HepG2 (cell line): Measurements from ENCODE around the gene LSM2. TPM values are rescaled to one million over a fixed set of nuclear protein-coding genes. Genes with fewer than 3 reads are reported as not detected.

Source experiments
- AGO2 ChIP-seq: fragments of 200-400 bp; formaldehyde crosslinking; optimal IDR thresholded peaks from 2 replicates; pipeline ENCODE3; 2017; ENCODE audit warnings: mild to moderate bottlenecking, low read depth, low read length, moderate library complexity
- GPN1 ChIP-seq: sonication (generic); formaldehyde crosslinking; IDR thresholded peaks from 2 replicates; pipeline ENCODE4 v1.5.1; 2020; ENCODE audit warnings: missing genetic modification reagents, borderline replicate concordance
- HNRNPUL1 ChIP-seq: fragments of 200-400 bp; formaldehyde crosslinking; IDR thresholded peaks from 2 replicates; pipeline ENCODE4 v1.6.1; 2017; ENCODE audit warnings: low read depth, mild to moderate bottlenecking, low read length, moderate library complexity
- MEIS1 ChIP-seq: sonication (generic); formaldehyde crosslinking; IDR thresholded peaks from 2 replicates; pipeline ENCODE4 v1.9.0; 2021; ENCODE audit warnings: mild to moderate bottlenecking, missing genetic modification reagents, moderate library complexity, borderline replicate concordance
- MIER3 ChIP-seq: IDR thresholded peaks from 2 replicates; pipeline ENCODE4 v1.6.1; 2016; ENCODE audit warnings: missing compliant biosample characterization, borderline replicate concordance
- NKX3-1 ChIP-seq: sonication (generic); formaldehyde crosslinking; IDR thresholded peaks from 2 replicates; pipeline ENCODE4 v1.5.0; 2020; ENCODE audit warnings: missing genetic modification reagents
- PAF1 ChIP-seq: IDR thresholded peaks from 2 replicates; pipeline ENCODE4 v1.6.1; 2016; ENCODE audit warnings: missing genetic modification reagents, missing compliant biosample characterization
- PPARG ChIP-seq: conservative IDR thresholded peaks from 2 replicates; pipeline ENCODE4 v1.6.1; 2016; ENCODE audit warnings: missing biosample characterization, missing genetic modification reagents
- SIN3B ChIP-seq: fragments of 150-350 bp; IDR thresholded peaks from 2 replicates; pipeline ENCODE4 v1.6.1; 2014; ENCODE audit warnings: low read length
- SRF ChIP-seq: IDR thresholded peaks from 2 replicates; pipeline ENCODE4 v1.6.1; 2011; ENCODE audit warnings: mild to moderate bottlenecking, low read depth, low read length, moderate library complexity
- TFE3 ChIP-seq: IDR thresholded peaks from 2 replicates; pipeline ENCODE4 v1.6.1; 2016
- ZBTB7B ChIP-seq: sonication (generic); formaldehyde crosslinking; IDR thresholded peaks from 2 replicates; pipeline ENCODE4 v1.4.0; 2020; ENCODE audit warnings: missing genetic modification reagents
- ZBTB8A ChIP-seq: sonication (generic); formaldehyde crosslinking; IDR thresholded peaks from 2 replicates; pipeline ENCODE4 v1.4.0; 2020; ENCODE audit warnings: mild to moderate bottlenecking, low read depth, missing genetic modification reagents, borderline replicate concordance
- ZFP41 ChIP-seq: sonication (generic); formaldehyde crosslinking; IDR thresholded peaks from 2 replicates; pipeline ENCODE4 v1.4.0; 2020; ENCODE audit warnings: mild to moderate bottlenecking, missing genetic modification reagents, borderline replicate concordance
- ZKSCAN5 ChIP-seq: sonication (generic); formaldehyde crosslinking; IDR thresholded peaks from 2 replicates; pipeline ENCODE4 v1.5.1; 2020; ENCODE audit warnings: mild to moderate bottlenecking, missing genetic modification reagents
- ZMYM3 ChIP-seq: sonication (generic); formaldehyde crosslinking; IDR thresholded peaks from 2 replicates; pipeline ENCODE4 v1.5.1; 2020; ENCODE audit warnings: mild to moderate bottlenecking, missing genetic modification reagents
- ZNF235 ChIP-seq: sonication (generic); formaldehyde crosslinking; IDR thresholded peaks from 2 replicates; pipeline ENCODE4 v1.8.1; 2023; ENCODE audit warnings: mild to moderate bottlenecking, missing genetic modification reagents, borderline replicate concordance
- ZNF547 ChIP-seq: sonication (generic); formaldehyde crosslinking; IDR thresholded peaks from 2 replicates; pipeline ENCODE4 v1.5.1; 2020; ENCODE audit warnings: mild to moderate bottlenecking, missing genetic modification reagents
- ZNF564 ChIP-seq: sonication (generic); formaldehyde crosslinking; IDR thresholded peaks from 2 replicates; pipeline ENCODE4 v1.8.1; 2023; ENCODE audit warnings: mild to moderate bottlenecking, missing genetic modification reagents
- ZNF577 ChIP-seq: sonication (generic); formaldehyde crosslinking; IDR thresholded peaks from 2 replicates; pipeline ENCODE4 v1.4.0; 2020; ENCODE audit warnings: mild to moderate bottlenecking, low read depth, missing genetic modification reagents, borderline replicate concordance
- ZNF598 ChIP-seq: sonication (generic); formaldehyde crosslinking; IDR thresholded peaks from 2 replicates; pipeline ENCODE4 v1.5.1; 2020; ENCODE audit warnings: mild to moderate bottlenecking, missing genetic modification reagents, borderline replicate concordance
- ZNF614 ChIP-seq: IDR thresholded peaks from 2 replicates; pipeline ENCODE4 v1.6.1; 2018; ENCODE audit warnings: missing biosample characterization, missing genetic modification reagents, inconsistent platforms, borderline replicate concordance
- ZNF615 ChIP-seq: sonication (generic); formaldehyde crosslinking; IDR thresholded peaks from 2 replicates; pipeline ENCODE4 v1.5.0; 2020; ENCODE audit warnings: mild to moderate bottlenecking, missing genetic modification reagents, borderline replicate concordance
- ZNF790 ChIP-seq: sonication (generic); formaldehyde crosslinking; IDR thresholded peaks from 2 replicates; pipeline ENCODE4 v1.8.0; 2022; ENCODE audit warnings: missing genetic modification reagents, mild to moderate bottlenecking, borderline replicate concordance
- ZXDC ChIP-seq: sonication (generic); formaldehyde crosslinking; IDR thresholded peaks from 2 replicates; pipeline ENCODE4 v1.5.0; 2020; ENCODE audit warnings: mild to moderate bottlenecking, missing genetic modification reagents
- polyA plus RNA-seq, 8 experiments: library from polyadenylated mRNA; depleted of rRNA in 3 of 8; stranded (reverse) in 7 of 8; unstranded in 1 of 8; fragments of >200 nt; fragmentation: Illumina TruSeq in 4 of 8; extraction: Trizol in 4 of 8; gene quantifications; 2 replicates each; pipeline versions ENCODE4 v1.2.1 to v1.2.3, GENCODE V29; 2011 to 2016; ENCODE audit warnings: low read depth in 4 of 8, missing spikeins in 1 of 8, mixed read lengths in 1 of 8; ENCODE audit not compliant: insufficient read depth in 1 of 8
- total RNA-seq, 5 experiments: library from RNA; depleted of rRNA; stranded (reverse); fragments of >200 nt; fragmentation: Illumina TruSeq; extraction: Trizol; gene quantifications; 2 replicates each; pipeline ENCODE4 v1.2.3, GENCODE V29; 2016; ENCODE audit warnings: low read depth in 1 of 5
- TF ChIP-seq, protein P1 (sequence below): sonication (generic); formaldehyde crosslinking; IDR thresholded peaks from 2 replicates; pipeline ENCODE4 v1.5.1; 2020; ENCODE audit warnings: missing genetic modification reagents, mild to moderate bottlenecking, borderline replicate concordance

LSM2 gene
- total and polyA plus RNA-seq, 2 of the 13 experiments (the other 11 are each of a cell fraction or from before 2014, with no cell fraction given): 69.4 to 90.5 TPM

- 0 out of 2 replicates have a peak, but pooled peaks have one; percentile 45 for TF ChIP-seq ZNF547
- 0 out of 2 replicates have a peak, but pooled peaks have one; percentile 21 for TF ChIP-seq ZFP41 (CRISPR knock-in tag)
- TF ChIP-seq PAF1 (CRISPR knock-in tag): no peak
- TF ChIP-seq MIER3 (CRISPR knock-in tag): 0 out of 2 replicates have a peak, but pooled peaks have one; percentile 10
- TF ChIP-seq ZNF235 (CRISPR knock-in tag): peak; percentile 62; the same call in 1 of the 2 replicates
- TF ChIP-seq ZNF564 (CRISPR knock-in tag): peak; percentile 64; the same call in 1 of the 2 replicates
- peak; percentile 61 for TF ChIP-seq ZBTB7B (CRISPR knock-in tag)
- 0 out of 2 replicates have a peak, but pooled peaks have one; percentile 23 for TF ChIP-seq MEIS1 (CRISPR knock-in tag)
- 0 out of 2 replicates have a peak, but pooled peaks have one; percentile 55 for TF ChIP-seq ZNF598 (CRISPR knock-in tag)
- no peak for TF ChIP-seq HNRNPUL1
- peak; percentile 83; the same call in 1 of the 2 replicates for TF ChIP-seq ZNF577
- TF ChIP-seq ZMYM3: no peak
- TF ChIP-seq ZXDC (CRISPR knock-in tag): peak; percentile 10; the same call in 1 of the 2 replicates
- TF ChIP-seq ZKSCAN5 (CRISPR knock-in tag): 0 out of 2 replicates have a peak, but pooled peaks have one; percentile 16
- TF ChIP-seq PPARG: no peak
- TF ChIP-seq ZBTB8A (CRISPR knock-in tag): peak; percentile 63; the same call in 1 of the 2 replicates
- TF ChIP-seq GPN1 (CRISPR knock-in tag): no peak
- TF ChIP-seq, protein P1, sequence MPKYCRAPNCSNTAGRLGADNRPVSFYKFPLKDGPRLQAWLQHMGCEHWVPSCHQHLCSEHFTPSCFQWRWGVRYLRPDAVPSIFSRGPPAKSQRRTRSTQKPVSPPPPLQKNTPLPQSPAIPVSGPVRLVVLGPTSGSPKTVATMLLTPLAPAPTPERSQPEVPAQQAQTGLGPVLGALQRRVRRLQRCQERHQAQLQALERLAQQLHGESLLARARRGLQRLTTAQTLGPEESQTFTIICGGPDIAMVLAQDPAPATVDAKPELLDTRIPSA (CRISPR knock-in tag): no peak
- TF ChIP-seq AGO2: peak; percentile 35
- TF ChIP-seq SIN3B: no peak
- TF ChIP-seq ZNF615: no peak
- TF ChIP-seq TFE3 (CRISPR knock-in tag): no peak
- TF ChIP-seq NKX3-1: no peak
- no peak for TF ChIP-seq SRF
- 0 out of 2 replicates have a peak, but pooled peaks have one; percentile 28 for TF ChIP-seq ZNF614
- peak; percentile 22; the same call in 1 of the 2 replicates for TF ChIP-seq ZNF790 (CRISPR knock-in tag)
These were observed 11.7 kb downstream of the LSM2 start (continued) for GRCh38 chr6:31794866-31795615.
